ENCODE data around the gene IDH3A. TPM values are rescaled to one million over a fixed set of nuclear protein-coding genes. Genes with fewer than 3 reads are reported as not detected.

Gene IDH3A
- total and polyA plus RNA-seq, 9 of the 15 experiments (the other 6 are each of a cell fraction or from before 2014, with no cell fraction given), result 37.4 to 249 (median 107) TPM

GRCh38 chr15:78103406-78104118, 45.6 kb upstream of the IDH3A start (continued):
- TF ChIP-seq ZBTB11 (CRISPR knock-in tag; IDR thresholded peaks at IDR 0.05) (0 out of 6 replicates have a peak, but pooled peaks of 1 of the 3 experiments have one; percentile 28), ETS1 (conservative IDR thresholded peaks at IDR 0.05; ENCODE audit: control insufficient read depth, low read depth, low read length) (no peak), SMAD1 (IDR thresholded peaks at IDR 0.05; ENCODE audit: low read depth, low read length, partially characterized antibody) (no peak), SPI1 (IDR thresholded peaks at IDR 0.05; ENCODE audit: borderline replicate concordance, low read depth, low read length) (0 out of 2 replicates have a peak, but pooled peaks have one; percentile 4), MED1 (CRISPR knock-in tag; IDR thresholded peaks at IDR 0.05; ENCODE audit: borderline replicate concordance) (no peak)
